ENCODE results near the gene SLC37A1. TPM values are rescaled to one million over a fixed set of nuclear protein-coding genes. Genes with fewer than 3 reads are reported as not detected.

The SLC37A1 gene
- total RNA-seq, 1 experiment from 2014 or later = 15.0 TPM

DNA sequence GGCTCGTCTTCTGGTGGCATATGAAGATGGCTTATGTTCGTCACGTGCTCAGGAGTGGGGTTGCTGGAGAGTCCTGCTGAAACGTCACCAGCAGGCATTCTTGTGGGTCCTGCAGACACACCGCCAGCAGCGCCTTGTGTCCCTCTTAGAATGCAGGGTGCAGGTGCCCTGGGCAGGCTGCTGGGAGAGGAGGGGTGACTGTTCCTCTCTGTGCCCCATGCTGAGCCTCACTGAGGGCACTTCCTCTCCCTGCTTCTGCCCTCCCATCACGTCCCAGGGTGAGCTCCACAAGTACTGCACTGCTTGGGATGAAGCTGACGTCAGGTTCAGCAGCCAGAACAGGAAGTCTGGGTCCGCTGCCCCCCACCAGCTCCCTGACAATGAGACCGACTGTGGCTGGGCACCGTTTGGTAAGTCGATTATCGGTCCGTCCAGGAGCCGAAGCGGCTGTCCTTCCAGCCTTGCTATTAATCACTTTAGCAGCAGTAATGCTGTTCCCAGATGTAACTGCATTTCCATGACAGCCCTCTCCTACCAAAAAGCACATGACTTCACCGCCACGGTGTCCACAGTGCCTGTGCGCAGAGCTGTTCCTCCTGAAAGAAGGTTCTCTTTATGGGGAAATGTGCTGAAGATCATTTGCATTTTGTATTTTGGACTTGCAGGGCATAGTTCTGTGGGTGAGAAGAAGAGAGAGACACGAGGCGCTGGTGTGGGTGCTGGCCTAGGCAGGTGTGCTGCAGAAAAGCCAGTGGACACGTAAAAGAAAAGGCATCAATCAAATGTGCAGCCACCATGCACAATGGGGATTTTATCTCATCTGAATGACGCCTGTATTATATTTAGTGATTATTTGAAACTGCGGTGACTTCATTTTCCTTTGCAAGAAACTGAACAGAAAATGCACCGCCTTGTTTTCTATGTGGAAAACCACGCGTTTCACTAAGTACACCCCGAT is 21.0 kb downstream of the SLC37A1 start:
- no TSS peak for BruUV-seq (replicated peaks)
- intact Hi-C loops (cut with micrococcal nuclease) = loop anchor here (5.0 to 10.0 kb wide), 3 partner anchors 82 to 380 kb away; no protein-coding TSS in a partner anchor

GRCh38 chr21:42535602-42536171 is 22.0 kb downstream of the SLC37A1 start:
- Histone ChIP-seq H3K27ac (ENCODE audit: low read depth, low read length) (no peak overlapping the region), H2AFZ (ENCODE audit: low read depth, low read length, poor library complexity, severe bottlenecking) (no peak overlapping the region), H3K9ac (ENCODE audit: low read length) (no peak overlapping the region), H3K36me3 (ENCODE audit: control insufficient read depth in 1 of 2, insufficient read depth in 2 of 2, low read length in 2 of 2) (0 out of 4 replicates have a peak, but pooled peaks cover 0 to 6% of the 10 kb centered on the region in 2 experiments), H3K4me2 (ENCODE audit: low read length) (no peak overlapping the region), H3K27me3 (ENCODE audit: insufficient read depth, low read length) (no peaks in the 10 kb centered on the region), H3K9me2 (ENCODE audit: insufficient read depth) (no peaks in the 10 kb centered on the region), H3K79me2 (ENCODE audit: insufficient read depth, low read length) (no peaks in the 10 kb centered on the region), H3K9me3 (ENCODE audit: control insufficient read depth in 1 of 2, insufficient read depth in 1 of 2, low read depth in 1 of 2, low read length in 2 of 2) (no peaks in the 10 kb centered on the region), H3K4me1 (ENCODE audit: control insufficient read depth in 1 of 2, insufficient read depth in 2 of 2, low read length in 2 of 2) (no peaks in the 10 kb centered on the region), H4K20me1 (ENCODE audit: insufficient read depth) (no peaks in the 10 kb centered on the region), H3K4me3 (replicated peaks in 1 of 2; ENCODE audit: low read depth in 1 of 2, low read length in 2 of 2) (no peak overlapping the region)
- ChIA-PET RAD21 (ENCODE audit: low non-redundant PET in 1 of 2, low total read pairs in 2 of 2, uncharacterized antibody in 2 of 2, unreplicated experiment in 2 of 2) (no interaction called here), CTCF (interaction anchor here (3.4 kb wide), 1 partner anchor 69 kb away, joined by 10 read pairs; no protein-coding TSS in a partner anchor), POLR2A (no interaction called here)
- DNase-seq (ENCODE audit: low read depth, low spot score) (no peak), ATAC-seq (no peak)
- intact Hi-C loops (cut with micrococcal nuclease) = loop anchor here (2.0 to 10.0 kb wide), 4 partner anchors 69 to 381 kb away; no protein-coding TSS in a partner anchor
- no TSS peak for BruUV-seq (replicated peaks)
- TF ChIP-seq CBX3 (IDR thresholded peaks at IDR 0.05; ENCODE audit: low read depth) (no peak), RAD21 (IDR thresholded peaks at IDR 0.05; ENCODE audit: low read depth) (no peak)

More for the DNA sequence above, 21.0 kb downstream of the SLC37A1 start:
- RAD21 ChIA-PET (ENCODE audit: low non-redundant PET in 1 of 2, low total read pairs in 2 of 2, uncharacterized antibody in 2 of 2, unreplicated experiment in 2 of 2) = no interaction called here
- Histone ChIP-seq H3K27ac (ENCODE audit: low read depth, low read length) (no peak overlapping the region), H3K9me3 (ENCODE audit: control insufficient read depth in 1 of 2, insufficient read depth in 1 of 2, low read depth in 1 of 2, low read length in 2 of 2) (no peaks in the 10 kb centered on the region), H3K4me1 (ENCODE audit: control insufficient read depth in 1 of 2, insufficient read depth in 2 of 2, low read length in 2 of 2) (no peaks in the 10 kb centered on the region), H3K9ac (ENCODE audit: low read length) (no peak overlapping the region), H3K36me3 (ENCODE audit: control insufficient read depth in 1 of 2, insufficient read depth in 2 of 2, low read length in 2 of 2) (0 out of 4 replicates have a peak, but pooled peaks cover 0 to 6% of the 10 kb centered on the region in 2 experiments), H3K9me2 (ENCODE audit: insufficient read depth) (no peaks in the 10 kb centered on the region), H3K4me2 (ENCODE audit: low read length) (no peak overlapping the region), H4K20me1 (ENCODE audit: insufficient read depth) (no peaks in the 10 kb centered on the region), H2AFZ (ENCODE audit: low read depth, low read length, poor library complexity, severe bottlenecking) (no peak overlapping the region), H3K4me3 (replicated peaks in 1 of 2; ENCODE audit: low read depth in 1 of 2, low read length in 2 of 2) (no peak overlapping the region), H3K79me2 (ENCODE audit: insufficient read depth, low read length) (no peaks in the 10 kb centered on the region), H3K27me3 (ENCODE audit: insufficient read depth, low read length) (no peaks in the 10 kb centered on the region)
- CTCF ChIA-PET = no interaction called here
- no peak for ATAC-seq
- POLR2A ChIA-PET = no interaction called here
- TF ChIP-seq SIN3A (IDR thresholded peaks at IDR 0.05; ENCODE audit: low read depth) (no peak), ZNF274 (IDR thresholded peaks at IDR 0.05; ENCODE audit: low read depth, low read length) (no peak), EZH2phosphoT487 (IDR thresholded peaks at IDR 0.05; ENCODE audit: borderline replicate concordance) (no peak), POLR2A (IDR thresholded peaks at IDR 0.05; ENCODE audit: borderline replicate concordance, extremely low read depth, insufficient read depth, insufficient read length) (no peak), CEBPB (IDR thresholded peaks at IDR 0.05; ENCODE audit: low read depth) (no peak)
- TF ChIP-seq, protein P1, sequence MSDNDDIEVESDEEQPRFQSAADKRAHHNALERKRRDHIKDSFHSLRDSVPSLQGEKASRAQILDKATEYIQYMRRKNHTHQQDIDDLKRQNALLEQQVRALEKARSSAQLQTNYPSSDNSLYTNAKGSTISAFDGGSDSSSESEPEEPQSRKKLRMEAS (IDR thresholded peaks at IDR 0.05) = no peak
- no peak for DNase-seq (ENCODE audit: low read depth, low spot score)

Measured in HCT116 (cell line).